CD14-positive monocyte (primary cell): ENCODE measurements around the gene SLC27A1. TPM values are rescaled to one million over a fixed set of nuclear protein-coding genes. Genes with fewer than 3 reads are reported as not detected.

ENCODE experiments used
- DNase-seq, 3 donors: peaks; one replicate each; pipeline ENCODE4 v3.0.0-alpha.2; 2011 to 2022
- H2AFZ ChIP-seq: 2 replicates; pipeline ENCODE4 v1.6.0; 2012; ENCODE audit warnings: mild to moderate bottlenecking, low read depth, low read length, inconsistent platforms; ENCODE audit not compliant: insufficient read depth, poor library complexity, severe bottlenecking
- H3K27ac ChIP-seq, 2 donors: 1 replicate in 1 of 2; 2 replicates in 1 of 2; pipeline ENCODE4 v1.5.1; 2012 to 2013; ENCODE audit warnings: low read length in 2 of 2, control low read depth in 1 of 2, inconsistent platforms in 1 of 2, low read depth in 1 of 2, mild to moderate bottlenecking in 1 of 2
- H3K27me3 ChIP-seq, 2 donors: one replicate each; pipeline versions ENCODE4 v1.6.0 to v1.6.1; 2011 to 2013; ENCODE audit warnings: low read length in 2 of 2; ENCODE audit not compliant: control insufficient read depth in 2 of 2, insufficient read depth in 2 of 2
- H3K36me3 ChIP-seq, 2 donors: replicated peaks in 1 of 2; 1 replicate in 1 of 2; 2 replicates in 1 of 2; pipeline versions ENCODE4 v1.5.1 to v1.6.1; 2012 to 2013; ENCODE audit warnings: low read length in 2 of 2, control low read depth in 1 of 2, inconsistent platforms in 1 of 2, mild to moderate bottlenecking in 1 of 2; ENCODE audit not compliant: insufficient read depth in 2 of 2, control insufficient read depth in 1 of 2
- H3K4me1 ChIP-seq, 2 donors: 1 replicate in 1 of 2; 2 replicates in 1 of 2; pipeline versions ENCODE4 v1.5.1 to v1.6.1; 2012 to 2013; ENCODE audit warnings: low read length in 2 of 2, control low read depth in 1 of 2, inconsistent platforms in 1 of 2, mild to moderate bottlenecking in 1 of 2, moderate library complexity in 1 of 2; ENCODE audit not compliant: insufficient read depth in 2 of 2, control insufficient read depth in 1 of 2
- H3K4me2 ChIP-seq: replicated peaks from 2 replicates; pipeline ENCODE3; 2012; ENCODE audit warnings: low read length, moderate library complexity, mild to moderate bottlenecking; ENCODE audit not compliant: poor library complexity, severe bottlenecking; ENCODE audit errors: extremely low read depth
- H3K4me3 ChIP-seq, 3 experiments: fragments of 200-600 bp in 1 of 3; sonication (generic) in 1 of 3; replicated peaks in 1 of 3; 1 replicate in 2 of 3; 2 replicates in 1 of 3; pipeline ENCODE4 v1.5.1; 2011 to 2013; ENCODE audit warnings: low read length in 3 of 3, mild to moderate bottlenecking in 3 of 3, control low read depth in 2 of 3, low read depth in 2 of 3, inconsistent platforms in 1 of 3, moderate library complexity in 1 of 3
- H3K79me2 ChIP-seq: 2 replicates; pipeline ENCODE4 v1.6.0; 2012; ENCODE audit warnings: mild to moderate bottlenecking, control low read depth, inconsistent platforms, low read length, moderate library complexity; ENCODE audit not compliant: insufficient read depth
- H3K9ac ChIP-seq: 2 replicates; pipeline ENCODE4 v1.6.0; 2017; ENCODE audit warnings: low read length, mild to moderate bottlenecking; ENCODE audit not compliant: insufficient read depth, poor library complexity, severe bottlenecking
- H3K9me3 ChIP-seq, 2 donors: replicated peaks in 1 of 2; 1 replicate in 1 of 2; 2 replicates in 1 of 2; pipeline versions ENCODE4 v1.5.1 to v1.6.1; 2012 to 2013; ENCODE audit warnings: low read length in 2 of 2, control low read depth in 1 of 2; ENCODE audit not compliant: control insufficient read depth in 1 of 2, insufficient read depth in 1 of 2
- H4K20me1 ChIP-seq: 2 replicates; pipeline ENCODE4 v1.6.0; 2012; ENCODE audit warnings: mild to moderate bottlenecking, low read length, control low read depth, moderate library complexity; ENCODE audit not compliant: insufficient read depth
- H3K27ac Mint-ChIP-seq, 7 donors: one replicate each; pipeline ENCODE4 v1.8.0; 2020; ENCODE audit warnings: mild to moderate bottlenecking in 7 of 7, mixed read lengths in 7 of 7, moderate library complexity in 6 of 7, inconsistent platforms in 2 of 7
- H3K27me3 Mint-ChIP-seq, 3 donors: one replicate each; pipeline ENCODE4 v1.8.0; 2021 to 2022; ENCODE audit warnings: low read depth in 3 of 3, mild to moderate bottlenecking in 3 of 3, mixed read lengths in 3 of 3, moderate library complexity in 3 of 3, inconsistent platforms in 1 of 3
- H3K36me3 Mint-ChIP-seq, 2 donors: one replicate each; pipeline ENCODE4 v1.8.0; 2020; ENCODE audit warnings: mixed read lengths in 2 of 2, inconsistent platforms in 1 of 2, mild to moderate bottlenecking in 1 of 2
- H3K4me1 Mint-ChIP-seq: one replicate; pipeline ENCODE4 v1.8.0; 2020; ENCODE audit warnings: mild to moderate bottlenecking, mixed read lengths
- H3K4me3 Mint-ChIP-seq, 2 donors: one replicate each; pipeline ENCODE4 v1.8.0; 2020; ENCODE audit warnings: mild to moderate bottlenecking in 2 of 2, mixed read lengths in 2 of 2, moderate library complexity in 1 of 2
- H3K9me3 Mint-ChIP-seq, 7 donors: one replicate each; pipeline ENCODE4 v1.8.0; 2020 to 2022; ENCODE audit warnings: mixed read lengths in 7 of 7, mild to moderate bottlenecking in 6 of 7, moderate library complexity in 6 of 7, inconsistent platforms in 2 of 7
- WGBS: methylation state at CpG from one replicate; pipeline ENCODE4 v1.1.5; 2013; ENCODE audit warnings: missing lambda C conversion rate; ENCODE audit not compliant: insufficient coverage; 5-methylcytosine and 5-hydroxymethylcytosine counted together
- intact Hi-C, 2 donors: fragments of 100-400 bp; cut with micrococcal nuclease; formaldehyde crosslinking; loops; one replicate each; pipeline versions ENCODE4 v1.15.0 to v1.15.1; 2023
- polyA plus RNA-seq, 3 donors: library from polyadenylated mRNA; depleted of rRNA in 1 of 3; unstranded in 2 of 3; stranded (reverse) in 1 of 3; fragments of 300-500 nt in 2 of 3; fragments of >200 nt in 1 of 3; fragmentation: Illumina TruSeq in 2 of 3; gene quantifications; 1 replicate in 2 of 3; 2 replicates in 1 of 3; pipeline ENCODE4 v1.2.3, GENCODE V29; 2012 to 2021
- TF ChIP-seq, protein P1 (sequence below): fragments of 200-600 bp; IDR thresholded peaks from one replicate; pipeline ENCODE4 v1.8.0; 2022; ENCODE audit warnings: antibody characterized with exemption, mild to moderate bottlenecking

The SLC27A1 gene
- polyA plus RNA-seq, 3 donors = 27.1 to 36.5 (median 27.6) TPM

DNA sequence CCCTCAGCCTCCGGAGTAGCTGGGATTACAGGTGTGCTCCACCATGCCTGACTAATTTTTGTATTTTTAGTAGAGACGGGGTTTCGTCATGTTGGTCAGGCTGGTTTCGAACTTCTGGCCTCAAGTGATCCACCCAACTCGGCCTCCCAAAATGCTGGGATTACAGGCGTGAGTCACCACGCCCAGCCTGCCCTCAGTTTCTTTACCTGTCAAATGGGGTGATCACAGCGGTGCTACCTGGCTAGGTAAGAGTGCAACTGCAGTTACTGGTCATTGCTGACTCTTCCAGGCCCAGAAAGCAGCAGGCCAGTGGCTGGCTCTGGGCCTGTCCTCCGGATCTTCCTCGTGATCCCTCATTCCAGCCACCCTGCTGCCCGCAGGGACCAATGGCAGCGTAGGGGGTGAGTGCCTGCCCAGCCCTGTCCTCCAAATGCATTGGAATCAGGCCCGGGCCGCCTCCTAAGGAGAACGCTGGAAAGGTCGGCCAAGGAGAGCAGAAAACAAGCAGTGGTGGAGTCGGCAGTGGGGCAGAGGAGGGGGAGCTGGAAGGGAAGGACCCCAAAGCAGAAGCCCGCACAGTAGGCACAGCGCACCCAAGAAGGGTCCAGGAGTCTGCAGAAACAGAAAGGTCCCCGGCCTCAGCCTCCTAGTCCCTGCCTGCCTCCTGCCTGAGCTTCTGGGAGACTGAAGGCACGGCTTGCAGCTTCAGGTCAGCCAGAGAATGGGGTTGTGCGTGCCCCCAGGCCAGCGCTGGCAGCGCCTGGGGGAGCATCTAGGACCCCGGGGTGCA, 1.8 kb upstream of the SLC27A1 start:
- peaks cover 2 to 5% (median 3%) of the 10 kb centered on the region in 3 donors for H3K27me3 Mint-ChIP-seq
- H2AFZ ChIP-seq = peak overlapping the region; percentile 90
- intact Hi-C loops = loop anchor here in 1 of 2 donors (5.0 kb wide), 1 partner anchor 71 kb away; no protein-coding TSS in a partner anchor
- peak overlapping the region in 2 of 7 donors; percentile 42 to 99 for H3K27ac Mint-ChIP-seq
- no peaks in the 10 kb centered on the region for H3K36me3 ChIP-seq
- H3K4me2 ChIP-seq = peak overlapping the region; percentile 95
- TF ChIP-seq, protein P1, sequence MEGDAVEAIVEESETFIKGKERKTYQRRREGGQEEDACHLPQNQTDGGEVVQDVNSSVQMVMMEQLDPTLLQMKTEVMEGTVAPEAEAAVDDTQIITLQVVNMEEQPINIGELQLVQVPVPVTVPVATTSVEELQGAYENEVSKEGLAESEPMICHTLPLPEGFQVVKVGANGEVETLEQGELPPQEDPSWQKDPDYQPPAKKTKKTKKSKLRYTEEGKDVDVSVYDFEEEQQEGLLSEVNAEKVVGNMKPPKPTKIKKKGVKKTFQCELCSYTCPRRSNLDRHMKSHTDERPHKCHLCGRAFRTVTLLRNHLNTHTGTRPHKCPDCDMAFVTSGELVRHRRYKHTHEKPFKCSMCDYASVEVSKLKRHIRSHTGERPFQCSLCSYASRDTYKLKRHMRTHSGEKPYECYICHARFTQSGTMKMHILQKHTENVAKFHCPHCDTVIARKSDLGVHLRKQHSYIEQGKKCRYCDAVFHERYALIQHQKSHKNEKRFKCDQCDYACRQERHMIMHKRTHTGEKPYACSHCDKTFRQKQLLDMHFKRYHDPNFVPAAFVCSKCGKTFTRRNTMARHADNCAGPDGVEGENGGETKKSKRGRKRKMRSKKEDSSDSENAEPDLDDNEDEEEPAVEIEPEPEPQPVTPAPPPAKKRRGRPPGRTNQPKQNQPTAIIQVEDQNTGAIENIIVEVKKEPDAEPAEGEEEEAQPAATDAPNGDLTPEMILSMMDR = no peak
- peaks cover 54% of the 10 kb centered on the region for H3K4me1 Mint-ChIP-seq
- no peak overlapping the region for H3K9ac ChIP-seq
- H3K9me3 ChIP-seq = no peaks in the 10 kb centered on the region
- H3K36me3 Mint-ChIP-seq = no peaks in the 10 kb centered on the region
- peaks cover 11% of the 10 kb centered on the region for H4K20me1 ChIP-seq
- no peak for DNase-seq
- H3K9me3 Mint-ChIP-seq = peaks cover 0 to 3% (median 0%) of the 10 kb centered on the region in 7 donors
- H3K4me1 ChIP-seq = peaks cover 44 to 55% of the 10 kb centered on the region in 2 donors
- H3K79me2 ChIP-seq = peaks cover 27% of the 10 kb centered on the region
- 84% methylated on average over 24 of the region's 25 CpGs for WGBS
- no peaks in the 10 kb centered on the region for H3K27me3 ChIP-seq
- peak overlapping the region in 1 of 3 experiments; percentile 90 for H3K4me3 ChIP-seq
- no peak overlapping the region for H3K27ac ChIP-seq
- peak overlapping the region in 1 of 2 donors; percentile 99 for H3K4me3 Mint-ChIP-seq

DNA sequence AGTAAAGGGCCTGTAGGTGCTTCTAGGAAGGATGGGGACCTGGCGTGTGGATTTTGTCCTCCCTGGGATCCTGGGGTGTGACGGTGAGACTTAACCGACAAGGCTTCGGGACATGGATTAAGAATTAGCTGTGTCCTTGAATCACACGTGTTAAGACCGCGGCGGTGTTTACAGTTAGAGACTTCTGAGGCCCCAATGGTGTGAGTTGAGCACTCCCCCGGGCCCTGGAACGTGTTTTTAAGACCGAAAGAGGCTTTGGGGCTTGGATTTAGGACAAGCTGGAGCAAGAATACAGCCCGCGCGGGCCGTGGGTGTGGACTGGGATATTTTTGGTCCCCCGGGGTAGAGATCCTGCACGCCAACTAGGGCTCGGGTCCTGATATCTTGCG, 1.2 kb upstream of the SLC27A1 start:
- Mint-ChIP-seq H3K4me1 (peaks cover 59% of the 10 kb centered on the region), H3K4me3 (peak overlapping the region; percentile 98 to 99), H3K9me3 (peaks cover 0 to 3% (median 0%) of the 10 kb centered on the region in 7 donors), H3K36me3 (peaks cover 0 to 2% of the 10 kb centered on the region in 2 donors), H3K27me3 (peaks cover 2 to 4% (median 2%) of the 10 kb centered on the region in 3 donors), H3K27ac (peak overlapping the region; percentile 72 to 99 (median 94))
- intact Hi-C loops = loop anchor here in 1 of 2 donors (5.0 kb wide), 1 partner anchor 72 kb away; no protein-coding TSS in a partner anchor
- Histone ChIP-seq H2AFZ (peak overlapping the region; percentile 90), H3K27ac (peak overlapping the region; percentile 32 to 70), H3K36me3 (no peaks in the 10 kb centered on the region), H3K9ac (peak overlapping the region; percentile 75), H3K79me2 (peaks cover 32% of the 10 kb centered on the region), H4K20me1 (peaks cover 11% of the 10 kb centered on the region), H3K9me3 (no peaks in the 10 kb centered on the region), H3K4me2 (peak overlapping the region; percentile 95), H3K4me1 (peaks cover 50 to 61% of the 10 kb centered on the region in 2 donors), H3K27me3 (no peaks in the 10 kb centered on the region), H3K4me3 (peak overlapping the region; percentile 63 to 90 (median 81))
- DNase-seq = no peak
- TF ChIP-seq, protein P1 = no peak
- WGBS = 5% methylated on average over 19 of the region's 19 CpGs
